HTERT RPE-1 (cell line): ENCODE results near the gene ULBP2.
"Not testable (repeated sequence)": the region's sequence is repeated elsewhere in the genome, so short reads cannot be mapped to it uniquely, and the experiment has no call there.

Experiments used
- in situ Hi-C: fragments of 300-500 bp; cut with MboI; formaldehyde crosslinking; loops from 4 replicates; pipeline ENCODE4 v1.14.3; 2020; ENCODE audit warnings: low sequenced_read_pairs

ULBP2 gene

GRCh38 chr6:149965194-149966020 lies 23.6 kb downstream of the ULBP2 start:
- in situ Hi-C loops = no loop called here

DNA sequence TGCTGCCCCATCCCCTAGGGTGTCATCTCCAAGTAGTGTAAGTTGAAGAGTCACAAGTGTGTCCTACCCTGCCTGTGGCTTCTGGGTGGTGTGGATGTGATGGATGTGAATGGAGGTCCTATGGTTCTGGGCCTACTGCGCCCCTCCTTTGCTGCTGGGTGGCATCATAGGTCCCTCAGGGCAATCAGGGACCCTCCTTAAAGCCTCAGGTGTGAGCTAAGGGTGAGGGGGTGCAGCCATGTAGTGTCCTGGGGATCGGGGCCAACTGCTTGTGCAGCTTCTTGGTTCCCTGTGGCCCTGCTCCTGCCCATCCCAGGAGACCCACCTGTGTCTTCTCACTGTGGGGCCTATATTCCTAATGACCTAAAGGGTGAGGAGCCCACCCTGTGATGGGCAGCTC lies 24.5 kb downstream of the ULBP2 start:
- in situ Hi-C loops = not testable (repeated sequence)

GRCh38 chr6:149967591-149967990 lies 25.8 kb downstream of the ULBP2 start:
- in situ Hi-C loops = no loop called here

DNA sequence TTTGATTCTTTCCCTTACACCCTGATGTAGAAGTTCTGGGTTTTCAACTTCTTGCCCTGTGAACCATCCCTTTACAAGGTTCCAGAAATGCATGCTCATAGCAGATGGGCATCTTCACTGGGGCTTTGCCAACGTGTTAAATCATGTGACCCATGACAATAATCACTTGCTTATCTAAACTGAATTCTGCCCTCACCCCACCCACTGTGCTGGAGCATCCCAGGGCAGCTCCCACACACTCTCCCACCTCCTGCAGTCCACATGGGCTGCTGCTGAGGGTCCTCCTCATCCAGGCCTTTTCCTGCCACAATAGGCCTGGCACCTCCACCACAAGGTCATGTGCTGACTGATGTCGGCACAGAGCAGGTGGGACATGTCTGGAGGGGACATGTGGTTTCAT lies 26.2 kb downstream of the ULBP2 start:
- in situ Hi-C loops = not testable (repeated sequence)

DNA sequence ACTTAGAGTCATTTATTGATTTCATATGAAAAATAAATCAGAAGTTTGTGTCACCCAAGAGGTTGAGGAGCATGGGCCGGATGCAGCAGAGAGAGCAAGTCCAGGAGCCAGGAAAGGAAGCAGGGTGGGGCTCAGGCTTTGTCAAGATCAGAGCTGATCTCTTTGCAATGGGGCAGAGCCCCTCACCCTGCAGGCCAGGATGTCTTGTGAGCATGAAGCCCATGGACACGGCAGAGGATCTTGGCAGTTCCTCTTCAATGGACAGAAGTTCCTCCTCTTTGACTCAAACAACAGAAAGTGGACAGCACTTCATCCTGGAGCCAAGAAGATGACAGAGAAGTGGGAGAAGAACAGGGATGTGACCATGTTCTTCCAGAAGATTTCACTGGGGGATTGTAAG lies 27.1 kb downstream of the ULBP2 start:
- in situ Hi-C loops = not testable (repeated sequence)

- in situ Hi-C loops = no loop called here
Observed at GRCh38 chr6:149969635-149970034, 27.8 kb downstream of the ULBP2 start.

DNA sequence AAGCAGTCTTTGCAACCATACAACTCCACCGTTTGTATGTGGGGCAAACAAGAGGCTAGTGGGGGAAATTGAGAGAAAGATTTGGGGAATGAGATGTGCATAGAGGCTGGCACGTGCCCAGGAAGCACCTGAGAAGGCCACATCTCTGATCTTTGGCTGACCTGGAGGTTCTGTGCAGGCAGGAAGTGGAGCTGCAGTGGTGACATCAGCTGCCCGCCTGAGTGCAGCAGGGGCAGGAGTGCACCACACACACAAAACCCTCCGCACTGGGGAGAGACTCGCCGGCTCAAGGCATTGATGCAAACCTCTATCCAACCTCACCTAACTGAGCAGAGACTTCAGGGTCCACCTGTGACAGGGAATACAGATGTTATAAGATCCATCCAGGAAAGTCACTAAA lies 32.6 kb downstream of the ULBP2 start:
- in situ Hi-C loops = not testable (repeated sequence)

GRCh38 chr6:149974825-149975224 lies 33.0 kb downstream of the ULBP2 start:
- in situ Hi-C loops = no loop called here

DNA sequence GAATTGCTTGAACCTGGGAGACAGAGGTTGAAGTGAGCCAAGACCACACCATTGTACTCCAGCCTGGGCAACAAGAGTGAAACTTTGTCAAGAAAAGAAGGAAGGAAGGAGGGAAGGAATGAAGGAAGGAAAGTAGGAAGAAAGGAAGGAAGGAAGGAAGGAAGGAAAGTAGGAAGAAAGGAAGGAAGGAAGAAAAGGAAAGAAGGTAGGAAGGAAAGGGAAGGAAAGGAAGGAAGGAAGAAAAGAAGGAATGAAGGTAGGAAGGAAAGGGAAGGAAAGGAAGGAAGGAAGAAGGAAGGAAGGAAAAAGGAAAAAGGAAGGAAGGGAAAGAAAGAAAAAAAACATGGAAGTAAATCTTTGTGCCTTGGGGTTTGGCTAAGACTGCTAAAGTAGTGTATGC lies 33.6 kb downstream of the ULBP2 start:
- in situ Hi-C loops = no loop called here

DNA sequence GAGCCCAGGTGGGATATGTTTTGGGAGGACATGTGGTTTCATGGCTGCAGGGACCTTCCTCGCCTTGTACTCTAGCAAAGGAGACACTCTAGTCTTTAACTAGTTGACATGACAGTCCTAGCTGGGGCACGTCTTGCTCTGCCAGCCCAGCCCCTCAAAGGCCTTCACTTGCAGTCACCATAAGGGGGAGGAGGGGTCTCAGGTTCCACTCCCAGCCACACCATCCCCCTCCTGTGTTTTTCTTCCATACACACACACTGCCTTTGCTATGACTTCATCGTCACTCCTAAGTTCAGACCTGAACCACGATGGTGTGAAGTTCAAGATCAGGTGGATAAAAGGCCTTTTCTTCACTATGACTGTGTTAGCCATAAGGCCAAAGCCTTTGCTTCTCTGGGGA lies 35.4 kb downstream of the ULBP2 start:
- in situ Hi-C loops = no loop called here

DNA sequence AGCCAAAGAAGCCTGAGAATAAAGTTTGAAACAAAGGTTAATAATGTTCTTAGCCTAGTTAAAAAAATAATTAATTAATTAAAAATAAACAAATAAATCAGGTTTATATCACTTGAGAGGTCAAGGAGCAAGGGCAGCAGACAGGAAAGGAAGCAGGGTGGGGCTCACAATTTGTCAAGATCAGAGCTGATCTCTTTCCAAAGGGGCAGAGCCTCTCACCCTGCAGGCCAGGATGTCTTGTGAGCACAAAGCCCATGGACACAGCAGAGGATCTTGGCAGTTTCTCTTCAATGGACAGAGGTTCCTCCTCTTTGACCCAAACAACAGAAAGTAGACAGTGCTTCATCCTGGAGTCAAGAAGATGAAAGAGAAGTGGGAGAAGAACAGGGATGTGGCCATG lies 36.8 kb downstream of the ULBP2 start:
- in situ Hi-C loops = no loop called here

DNA sequence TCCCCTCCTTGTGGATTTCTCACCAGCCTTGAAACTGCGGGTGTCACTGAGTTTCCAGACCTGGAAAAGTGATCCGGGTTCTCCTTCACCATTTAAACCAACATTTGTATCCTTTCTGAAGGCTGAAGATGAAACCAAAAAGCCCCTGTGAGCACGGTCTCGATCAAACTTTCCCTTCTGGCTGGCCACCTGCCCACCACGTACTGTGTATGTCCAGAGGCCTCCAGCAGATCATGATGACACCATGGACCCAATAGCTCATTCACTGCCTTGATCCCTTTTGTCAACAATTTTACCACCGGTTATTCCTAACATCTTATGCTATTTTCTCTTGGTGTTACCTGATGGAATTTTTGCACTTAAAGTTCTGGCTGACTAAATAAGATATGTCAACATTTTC lies 37.5 kb downstream of the ULBP2 start:
- in situ Hi-C loops = no loop called here

GRCh38 chr6:149983145-149983544 lies 41.3 kb downstream of the ULBP2 start:
- in situ Hi-C loops = no loop called here

DNA sequence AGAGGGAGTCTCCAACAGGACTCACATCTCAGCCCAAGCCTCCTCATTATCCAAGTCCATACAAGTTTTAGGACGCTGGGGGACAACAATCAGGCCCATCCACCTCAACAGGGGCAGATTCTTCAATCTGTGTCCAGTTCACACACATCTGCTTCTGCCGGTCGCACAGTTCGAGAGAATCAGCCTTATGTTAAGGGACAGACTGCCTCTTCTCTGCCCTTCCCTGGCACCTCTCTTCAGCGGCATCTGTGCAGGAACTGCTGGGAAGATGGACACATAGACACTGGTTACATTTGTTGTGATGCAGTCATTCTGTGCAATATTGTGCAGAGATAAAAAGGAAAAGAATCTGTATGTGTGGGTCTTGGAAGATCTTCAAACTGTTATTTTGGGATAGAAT lies 43.0 kb downstream of the ULBP2 start:
- in situ Hi-C loops = no loop called here

- in situ Hi-C loops = no loop called here
Observed at GRCh38 chr6:149985481-149985937, 43.7 kb downstream of the ULBP2 start.

- in situ Hi-C loops = no loop called here
Observed at GRCh38 chr6:149987602-149988107, 45.8 kb downstream of the ULBP2 start.

DNA sequence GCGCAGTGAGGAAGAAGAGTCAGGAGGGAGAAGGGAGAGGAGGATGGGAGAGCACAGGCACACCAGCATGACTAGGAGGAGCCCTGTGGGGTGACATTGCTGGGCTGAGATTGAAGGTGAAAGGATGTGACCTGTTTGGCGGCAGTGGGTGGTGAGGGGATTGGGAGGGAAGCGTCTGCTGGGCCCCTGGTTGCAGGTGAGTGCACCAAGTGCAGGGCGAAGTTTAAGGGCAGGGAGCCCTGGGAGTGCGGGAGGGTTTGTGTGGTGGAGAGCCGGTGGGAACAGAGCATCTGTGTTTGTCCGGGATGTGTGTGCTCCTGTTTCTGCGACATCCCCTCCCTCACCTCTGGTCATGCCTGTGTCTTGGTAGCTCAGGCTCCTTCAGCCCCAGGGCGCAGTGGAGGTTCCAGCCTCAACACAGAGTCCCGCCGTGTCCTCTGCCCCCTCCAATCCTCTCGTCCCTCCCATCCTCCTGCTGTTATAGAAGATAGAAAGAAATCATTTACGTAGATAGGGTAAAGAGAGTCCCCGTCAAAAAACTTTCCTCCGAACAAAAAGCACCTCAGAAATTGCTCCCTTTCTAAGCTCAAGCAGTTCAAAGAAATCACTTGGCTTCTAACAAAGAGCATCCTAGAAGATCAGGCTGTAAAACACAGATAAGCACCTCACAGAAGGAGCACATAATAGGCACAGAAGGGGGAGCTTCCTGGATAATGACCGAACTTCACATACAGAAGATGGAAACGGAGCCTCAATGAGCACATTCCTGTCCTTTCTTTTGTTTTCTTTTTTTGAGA lies 46.9 kb downstream of the ULBP2 start:
- in situ Hi-C loops = no loop called here

DNA sequence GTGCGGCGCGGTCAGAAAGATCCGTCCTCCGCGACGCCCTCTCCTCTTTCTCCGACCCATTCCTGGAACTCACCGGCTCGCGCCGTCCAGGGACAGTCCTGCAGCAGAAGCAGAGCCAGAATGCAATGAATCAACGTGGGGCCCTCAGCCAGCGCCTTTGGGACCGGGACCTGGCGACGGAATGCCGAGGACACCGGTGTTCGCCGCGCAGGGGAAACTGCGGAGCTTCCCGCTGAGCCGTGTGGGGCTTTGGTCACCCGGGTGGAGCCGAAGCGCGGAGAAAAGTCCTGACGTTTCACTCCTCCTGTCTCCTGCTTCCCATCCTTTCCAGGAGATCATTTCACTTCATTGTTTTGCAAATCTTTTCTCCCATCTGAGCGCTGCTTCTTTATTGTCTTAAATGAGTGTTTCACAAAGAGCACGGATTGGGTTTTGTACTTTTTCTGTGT lies 48.4 kb downstream of the ULBP2 start:
- in situ Hi-C loops = no loop called here

GRCh38 chr6:149990661-149991471 lies 49.1 kb downstream of the ULBP2 start:
- in situ Hi-C loops = no loop called here

- in situ Hi-C loops = not testable (repeated sequence)
Observed at GRCh38 chr6:149991472-149991795, 49.6 kb downstream of the ULBP2 start.

DNA sequence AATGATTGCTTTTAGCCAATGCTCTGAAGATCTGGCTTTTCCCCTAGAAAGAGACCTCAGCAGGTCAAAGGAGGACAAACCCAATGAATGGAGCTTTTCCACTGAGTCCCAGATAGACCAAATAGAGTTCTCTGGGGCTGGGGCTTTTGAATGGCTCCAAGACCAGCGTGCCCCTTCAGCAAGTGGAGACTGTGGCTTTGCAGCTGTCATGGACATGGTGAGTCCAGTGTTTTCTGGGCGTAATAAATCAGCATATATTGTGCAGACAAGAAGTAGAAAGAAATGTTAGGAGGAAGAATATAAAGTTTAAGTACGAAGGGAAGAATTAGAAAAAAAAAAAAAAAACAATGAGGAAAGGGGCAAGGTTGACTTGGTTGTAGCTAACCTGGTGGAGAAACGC lies 50.0 kb downstream of the ULBP2 start:
- in situ Hi-C loops = no loop called here
